NCI-H128 (cell line): Measurements from ENCODE around the gene RASSF4.
"Not testable (repeated sequence)": the region's sequence is repeated elsewhere in the genome, so short reads cannot be mapped to it uniquely, and the experiment has no call there.

Experiments
- DNase-seq: peaks from one replicate; lab custom pipeline; 2025; ENCODE audit not compliant: unreplicated experiment; lab: John Stamatoyannopoulos, UW

Gene RASSF4

GRCh38 chr10:45001381-45002148 is 42.0 kb downstream of the RASSF4 start:
- no peak for DNase-seq

- no peak for DNase-seq
These were observed 43.9 kb downstream of the RASSF4 start for GRCh38 chr10:45003432-45004000.

DNA sequence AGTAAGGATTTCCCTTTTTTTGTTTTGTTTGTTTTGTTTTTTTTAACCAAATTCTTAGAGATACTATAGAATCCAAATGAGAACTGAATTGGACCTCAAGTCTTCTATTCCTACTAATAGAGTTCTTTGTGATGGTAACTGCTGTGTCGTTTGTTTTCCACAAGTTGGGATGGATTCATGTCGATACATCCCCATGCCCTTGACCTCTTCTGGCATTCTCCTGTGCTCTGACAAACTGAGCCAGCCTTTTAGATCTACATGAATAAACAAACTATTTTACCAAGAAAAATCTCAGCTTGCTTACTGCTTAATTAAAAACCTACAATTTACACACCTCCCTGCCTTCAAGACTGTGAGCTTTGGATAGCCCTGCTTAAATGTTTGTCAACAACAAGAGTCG is 45.1 kb downstream of the RASSF4 start:
- no peak for DNase-seq

DNA sequence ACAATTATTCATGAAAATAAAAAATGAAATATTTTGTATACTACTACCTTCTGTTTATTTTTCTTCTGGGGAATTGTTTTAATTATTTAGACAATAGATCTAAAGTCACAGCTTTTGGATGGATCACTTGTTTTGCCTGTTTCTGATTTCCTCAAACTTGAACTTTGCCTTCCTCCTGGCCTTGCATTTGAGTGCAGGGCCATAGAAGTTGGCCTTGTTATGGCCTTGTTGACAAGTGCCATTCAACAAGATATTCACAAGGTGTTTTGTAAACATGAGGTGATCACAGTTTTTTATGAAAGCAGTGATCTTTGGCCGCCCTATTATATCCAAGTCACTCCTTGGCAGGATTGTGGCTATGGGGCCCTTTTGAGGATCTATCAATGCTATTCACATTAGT is 45.7 kb downstream of the RASSF4 start:
- no peak for DNase-seq

DNA sequence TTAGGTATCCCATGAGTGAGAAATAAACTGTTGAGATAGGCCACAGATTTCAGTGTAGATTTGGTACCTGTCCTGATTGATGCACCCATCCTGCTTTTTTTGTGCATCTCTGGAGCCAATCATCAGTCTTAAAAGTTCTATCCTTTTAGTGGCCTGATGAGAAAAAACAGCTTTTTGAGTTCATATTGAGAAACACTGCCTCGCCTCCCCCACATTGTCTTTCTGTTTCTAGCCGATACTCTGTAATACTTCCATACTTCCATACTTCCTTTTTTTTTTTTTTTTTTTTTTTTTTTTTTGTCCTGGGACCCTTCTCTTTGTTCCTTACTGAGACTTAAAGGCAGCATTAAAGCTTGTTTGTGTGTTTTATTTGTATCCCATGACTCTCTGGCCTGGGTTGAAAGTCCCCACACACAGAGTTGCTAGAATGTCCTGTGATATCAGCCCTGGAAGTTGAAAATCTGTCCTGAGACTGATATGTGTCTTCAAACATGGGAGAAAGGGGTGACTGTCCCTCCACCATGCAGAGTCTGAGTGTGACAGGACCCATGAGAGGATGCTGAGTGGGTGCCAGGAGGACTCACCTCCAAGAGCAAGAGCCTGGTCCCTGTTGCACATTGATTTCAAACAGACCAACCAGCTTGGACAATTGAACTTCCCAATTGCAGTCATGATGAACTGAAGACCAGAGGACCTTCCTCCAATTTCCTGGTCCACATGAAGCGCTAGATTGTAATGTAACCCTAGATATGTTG is 46.9 kb downstream of the RASSF4 start:
- no peak for DNase-seq

DNA sequence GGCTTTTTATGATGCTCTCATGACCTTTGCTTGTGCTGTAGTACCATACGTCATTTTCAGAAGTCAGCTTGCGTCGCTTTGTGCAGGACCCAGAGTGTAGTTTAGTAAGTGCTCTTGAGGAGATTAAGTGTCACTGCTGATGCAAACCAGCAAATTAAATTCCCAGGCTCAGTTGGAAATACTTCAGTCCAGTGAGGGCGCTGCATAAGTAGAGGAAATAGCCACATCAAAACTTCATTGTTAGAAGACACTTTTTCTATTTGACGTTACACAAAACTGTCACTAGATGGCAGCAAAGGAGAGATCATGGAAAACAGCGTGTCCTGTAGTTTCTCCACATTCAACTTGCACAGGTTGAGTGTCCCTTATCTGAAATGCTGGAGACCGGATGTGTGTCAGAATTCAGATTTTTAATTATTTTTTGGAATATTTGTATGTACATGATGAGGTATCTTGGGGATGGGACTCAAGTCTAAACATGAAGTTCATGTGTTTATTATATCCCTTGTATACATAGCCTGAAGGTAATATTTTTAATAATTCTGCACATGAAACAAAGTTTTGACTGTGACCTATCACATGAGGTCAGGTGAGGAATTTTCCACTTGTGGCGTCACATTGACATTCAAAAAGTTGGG is 49.0 kb downstream of the RASSF4 start:
- no peak for DNase-seq

DNA sequence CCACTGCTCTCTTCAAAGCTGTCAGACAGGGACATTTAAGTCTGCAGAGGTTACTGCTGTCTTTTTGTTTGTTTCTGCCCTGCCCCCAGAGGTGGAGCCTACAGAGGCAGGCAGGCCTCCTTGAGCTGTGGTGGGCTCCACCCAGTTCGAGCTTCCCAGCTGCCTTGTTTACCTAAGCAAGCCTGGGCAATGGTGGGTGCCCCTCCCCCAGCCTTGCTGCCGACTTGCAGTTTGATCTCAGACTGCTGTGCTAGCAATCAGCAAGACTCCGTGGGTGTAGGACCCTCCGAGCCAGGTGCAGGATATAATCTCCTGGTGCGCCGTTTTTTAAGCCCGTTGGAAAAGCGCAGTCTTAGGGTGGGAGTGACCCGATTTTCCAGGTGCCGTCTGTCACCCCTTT is 55.0 kb downstream of the RASSF4 start:
- DNase-seq, result not testable (repeated sequence)

DNA sequence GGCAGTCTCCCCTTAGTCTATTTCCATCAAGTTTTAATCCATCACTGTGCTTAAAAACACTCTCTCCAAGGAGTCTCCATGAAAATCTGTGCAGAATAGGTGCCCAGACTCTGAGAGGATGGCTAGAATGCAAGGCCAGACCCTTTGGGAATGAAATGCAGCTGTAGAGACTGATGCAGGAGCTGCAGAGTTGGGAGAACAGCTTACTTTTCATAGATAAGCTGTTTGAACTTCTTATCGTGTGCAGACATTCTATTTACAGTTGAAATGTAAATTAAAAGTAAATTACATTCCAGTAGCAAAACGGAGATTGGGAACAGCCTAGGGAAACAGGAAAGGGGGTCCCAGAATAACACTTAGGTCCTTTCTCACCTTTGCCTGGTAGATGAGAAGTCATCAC is 56.0 kb downstream of the RASSF4 start:
- no peak for DNase-seq

DNA sequence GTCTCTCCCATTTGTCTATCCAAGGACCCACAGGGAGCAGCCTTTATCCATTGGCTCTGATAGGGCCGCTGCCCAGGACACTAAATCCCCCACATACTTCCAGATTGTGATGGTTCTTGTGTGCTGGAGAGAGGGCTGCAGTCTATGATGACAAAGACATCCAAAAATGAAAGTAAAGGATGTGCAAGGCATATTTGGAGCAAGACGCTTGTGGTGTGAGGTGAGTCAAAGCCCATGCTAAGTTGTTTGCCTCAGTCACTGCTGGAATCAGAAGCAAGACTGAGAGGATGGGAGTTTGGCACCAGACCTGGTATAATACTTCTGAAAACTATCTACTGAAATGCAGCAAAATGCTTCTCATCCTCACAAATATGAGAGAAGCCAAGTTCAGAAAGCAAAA is 63.8 kb downstream of the RASSF4 start:
- DNase-seq, result no peak

GRCh38 chr10:45034301-45034700 is 74.7 kb downstream of the RASSF4 start:
- DNase-seq, result no peak

DNA sequence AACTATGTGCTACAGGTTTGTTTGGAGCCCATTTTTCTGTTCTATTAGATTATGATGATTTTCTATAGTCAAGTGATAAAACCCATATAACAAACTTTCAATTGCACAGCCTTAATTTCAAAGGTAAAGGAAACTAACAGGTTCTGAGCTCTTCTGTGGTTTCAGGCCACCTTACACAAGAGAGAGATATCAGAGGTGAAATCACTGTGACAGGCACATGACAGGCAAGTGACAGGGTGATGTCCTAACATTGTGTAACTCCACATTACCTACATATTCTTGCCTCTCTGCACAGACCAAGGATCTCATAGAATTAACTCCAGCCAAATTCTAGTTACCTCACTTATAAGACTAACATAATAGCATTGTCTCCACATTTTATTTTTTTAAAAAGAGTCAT is 76.1 kb downstream of the RASSF4 start:
- no peak for DNase-seq

DNA sequence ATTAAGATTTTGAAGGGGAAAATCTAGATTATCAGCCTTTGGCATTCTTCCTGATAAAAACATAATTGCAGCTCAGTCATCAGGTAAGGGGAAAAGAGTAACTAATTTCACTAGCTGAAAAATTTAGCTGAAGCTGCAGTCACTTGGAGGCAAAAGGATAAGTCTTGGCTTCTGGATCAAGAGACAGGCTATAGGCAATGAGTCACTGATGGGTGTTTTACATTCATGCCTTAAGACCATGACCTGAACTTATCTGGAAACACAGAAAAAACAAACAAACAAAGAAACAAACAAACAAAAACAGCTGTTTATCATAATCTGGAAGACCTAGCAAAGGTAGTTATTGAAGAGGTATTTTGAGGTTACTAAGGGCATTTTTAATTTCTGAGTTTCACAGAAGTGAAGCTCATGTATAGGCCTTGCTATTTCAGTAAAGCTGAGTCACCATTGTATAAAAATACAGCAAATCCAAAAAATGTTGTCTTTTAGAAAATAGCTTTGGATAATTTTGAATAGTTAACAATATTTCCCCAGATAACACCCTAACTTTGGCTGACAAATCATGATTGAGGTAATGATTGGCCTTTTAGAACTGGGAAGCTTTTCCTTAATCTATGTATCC is 81.4 kb downstream of the RASSF4 start:
- no peak for DNase-seq

DNA sequence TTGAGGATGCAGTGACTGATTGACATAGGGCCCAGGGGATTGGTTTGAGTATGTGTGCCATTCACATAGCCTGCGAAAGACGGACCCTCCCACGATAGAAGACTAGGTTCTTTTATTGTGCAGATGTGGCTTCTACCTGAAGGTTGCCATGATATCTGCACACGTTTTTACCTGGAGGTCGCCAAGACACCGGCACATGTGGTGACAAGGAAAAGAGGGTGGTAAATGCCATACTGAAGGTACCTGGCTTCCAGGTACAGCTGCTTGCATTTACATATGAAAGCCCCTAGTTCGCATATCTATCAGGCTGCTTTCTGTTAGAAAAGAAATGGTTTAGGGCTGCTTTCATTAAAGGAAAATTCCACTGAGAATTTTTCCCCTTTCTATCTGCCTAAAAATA is 84.7 kb downstream of the RASSF4 start:
- DNase-seq, result no peak
